ENCODE measurements around the gene LPAR3.

Gene LPAR3

DNA sequence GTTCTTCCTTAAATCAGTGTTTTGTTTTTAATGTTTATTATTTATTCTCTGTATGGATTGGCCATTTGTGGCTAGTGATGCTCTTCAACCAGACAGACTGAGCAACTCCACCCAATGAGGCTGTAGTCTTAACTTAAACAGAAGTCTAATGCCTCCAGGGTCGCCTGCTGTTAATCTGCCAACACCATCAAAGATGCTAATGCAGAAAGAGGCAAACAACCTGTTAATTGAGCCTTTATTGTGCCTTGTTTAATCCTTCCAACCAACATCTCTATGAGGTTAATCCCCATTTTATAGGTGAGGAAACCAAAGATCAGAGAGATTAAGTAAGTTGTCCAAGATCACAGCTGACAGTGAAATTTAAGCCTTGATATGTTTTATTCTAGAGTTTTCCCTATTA is 123.4 kb downstream of the LPAR3 start:
- Histone ChIP-seq H3K4me3 (ENCODE audit: low read length) (no peak overlapping the region), H3K4me2 (ENCODE audit: low read depth, low read length) (no peak overlapping the region), H3K9me3 (replicated peaks; ENCODE audit: insufficient read depth, low read length) (no peaks in the 10 kb centered on the region), H2AFZ (ENCODE audit: low read length) (no peak overlapping the region), H3K27ac (ENCODE audit: low read length) (no peak overlapping the region), H3K79me2 (ENCODE audit: low read length) (no peaks in the 10 kb centered on the region), H3K27me3 (replicated peaks; ENCODE audit: insufficient read depth, low read length) (no peaks in the 10 kb centered on the region), H3K9me2 (replicated peaks; ENCODE audit: insufficient read depth, low read length) (no peaks in the 10 kb centered on the region), H4K20me1 (ENCODE audit: insufficient read depth, low read length) (no peaks in the 10 kb centered on the region), H3F3A (ENCODE audit: insufficient read depth, low read length) (no peaks in the 10 kb centered on the region), H3K36me3 (replicated peaks; ENCODE audit: insufficient read depth, low read length) (no peaks in the 10 kb centered on the region), H3K9ac (ENCODE audit: low read length) (no peak overlapping the region), H3K4me1 (ENCODE audit: low read length) (no peaks in the 10 kb centered on the region)
- TF ChIP-seq EZH2phosphoT487 (IDR thresholded peaks at IDR 0.05; ENCODE audit: low read length) = no peak
- TF ChIP-seq, protein P1, sequence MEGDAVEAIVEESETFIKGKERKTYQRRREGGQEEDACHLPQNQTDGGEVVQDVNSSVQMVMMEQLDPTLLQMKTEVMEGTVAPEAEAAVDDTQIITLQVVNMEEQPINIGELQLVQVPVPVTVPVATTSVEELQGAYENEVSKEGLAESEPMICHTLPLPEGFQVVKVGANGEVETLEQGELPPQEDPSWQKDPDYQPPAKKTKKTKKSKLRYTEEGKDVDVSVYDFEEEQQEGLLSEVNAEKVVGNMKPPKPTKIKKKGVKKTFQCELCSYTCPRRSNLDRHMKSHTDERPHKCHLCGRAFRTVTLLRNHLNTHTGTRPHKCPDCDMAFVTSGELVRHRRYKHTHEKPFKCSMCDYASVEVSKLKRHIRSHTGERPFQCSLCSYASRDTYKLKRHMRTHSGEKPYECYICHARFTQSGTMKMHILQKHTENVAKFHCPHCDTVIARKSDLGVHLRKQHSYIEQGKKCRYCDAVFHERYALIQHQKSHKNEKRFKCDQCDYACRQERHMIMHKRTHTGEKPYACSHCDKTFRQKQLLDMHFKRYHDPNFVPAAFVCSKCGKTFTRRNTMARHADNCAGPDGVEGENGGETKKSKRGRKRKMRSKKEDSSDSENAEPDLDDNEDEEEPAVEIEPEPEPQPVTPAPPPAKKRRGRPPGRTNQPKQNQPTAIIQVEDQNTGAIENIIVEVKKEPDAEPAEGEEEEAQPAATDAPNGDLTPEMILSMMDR (IDR thresholded peaks at IDR 0.05; ENCODE audit: low read length) = no peak
- TF ChIP-seq EZH2 (optimal IDR thresholded peaks at IDR 0.05; ENCODE audit: low read depth, low read length) = no peak
- DNase-seq = no peak

DNA sequence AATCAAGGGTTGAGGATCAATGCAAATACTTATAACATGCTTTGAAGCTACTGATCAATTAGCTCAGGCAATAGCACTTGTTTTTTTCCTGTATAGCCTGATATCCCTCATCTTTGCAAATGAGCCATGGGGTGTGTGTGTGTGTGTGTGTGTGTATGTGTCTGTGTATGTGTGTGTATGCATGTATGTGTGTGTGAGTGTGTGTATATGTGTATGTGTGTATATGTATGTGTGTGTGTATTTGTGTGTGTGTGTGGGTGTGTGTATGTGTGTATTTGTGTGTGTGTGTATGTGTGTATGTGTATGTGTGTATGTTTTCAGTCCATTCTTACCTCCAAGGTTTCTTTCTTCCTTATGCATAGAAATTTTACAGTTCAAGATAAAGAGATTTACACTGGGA is 124.4 kb downstream of the LPAR3 start:
- Histone ChIP-seq H3K9me2 (replicated peaks; ENCODE audit: insufficient read depth, low read length) (no peaks in the 10 kb centered on the region), H3K27ac (ENCODE audit: low read length) (no peak overlapping the region), H4K20me1 (ENCODE audit: insufficient read depth, low read length) (no peaks in the 10 kb centered on the region), H2AFZ (ENCODE audit: low read length) (no peak overlapping the region), H3K9me3 (replicated peaks; ENCODE audit: insufficient read depth, low read length) (no peaks in the 10 kb centered on the region), H3F3A (ENCODE audit: insufficient read depth, low read length) (no peaks in the 10 kb centered on the region), H3K36me3 (replicated peaks; ENCODE audit: insufficient read depth, low read length) (no peaks in the 10 kb centered on the region), H3K4me3 (ENCODE audit: low read length) (no peak overlapping the region), H3K4me2 (ENCODE audit: low read depth, low read length) (no peak overlapping the region), H3K4me1 (ENCODE audit: low read length) (no peaks in the 10 kb centered on the region), H3K9ac (ENCODE audit: low read length) (no peak overlapping the region), H3K79me2 (ENCODE audit: low read length) (no peaks in the 10 kb centered on the region), H3K27me3 (replicated peaks; ENCODE audit: insufficient read depth, low read length) (no peaks in the 10 kb centered on the region)
- DNase-seq = no peak
- TF ChIP-seq EZH2phosphoT487 (IDR thresholded peaks at IDR 0.05; ENCODE audit: low read length) (no peak), EZH2 (optimal IDR thresholded peaks at IDR 0.05; ENCODE audit: low read depth, low read length) (no peak)
- TF ChIP-seq, protein P1 (IDR thresholded peaks at IDR 0.05; ENCODE audit: low read length) = no peak

DNA sequence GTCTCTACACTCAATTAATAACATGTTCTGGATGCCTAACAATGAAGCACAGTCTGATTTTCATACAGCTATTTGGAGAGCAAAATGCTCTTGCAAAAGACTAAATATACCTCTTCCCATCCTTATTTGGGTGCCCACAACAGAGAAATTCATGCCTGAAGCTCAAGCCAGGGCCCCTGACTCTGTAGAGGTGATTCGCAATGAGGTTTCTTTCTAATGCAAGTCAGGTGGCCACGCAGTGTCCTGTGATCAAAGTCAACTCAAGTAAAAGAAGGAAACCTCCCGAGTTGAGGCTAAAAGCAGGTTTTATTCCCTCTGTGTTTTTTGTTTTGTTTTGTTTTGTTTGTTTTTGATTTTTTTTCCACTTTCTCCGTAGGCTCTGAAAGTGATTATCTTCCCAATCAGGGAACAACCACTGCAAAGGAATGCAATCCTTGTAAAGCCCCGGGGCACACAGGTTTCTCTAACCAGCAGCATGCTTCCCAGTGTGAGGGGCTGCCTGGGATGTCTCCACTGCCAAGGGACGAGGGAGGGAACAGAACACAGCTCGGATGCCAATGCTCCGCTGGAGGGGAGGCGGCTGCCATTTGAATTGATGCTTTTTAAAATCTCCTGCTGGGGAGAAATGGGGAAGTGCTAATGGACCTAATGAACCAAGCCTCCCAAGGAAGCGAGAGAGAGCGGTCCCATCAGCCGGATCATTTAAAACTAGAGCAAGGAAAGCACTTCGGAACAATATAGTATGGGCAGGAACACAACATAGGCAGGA is 128.9 kb downstream of the LPAR3 start:
- H3K27ac ChIP-seq (ENCODE audit: low read length) = no peak overlapping the region
- no peak for DNase-seq
- H2AFZ ChIP-seq (ENCODE audit: low read length) = no peak overlapping the region
- no peak overlapping the region for H3K4me3 ChIP-seq (ENCODE audit: low read length)
- H3K79me2 ChIP-seq (ENCODE audit: low read length) = no peaks in the 10 kb centered on the region
- H3K4me1 ChIP-seq (ENCODE audit: low read length) = no peaks in the 10 kb centered on the region
- H3K27me3 ChIP-seq (replicated peaks; ENCODE audit: insufficient read depth, low read length) = no peaks in the 10 kb centered on the region
- H3K9me2 ChIP-seq (replicated peaks; ENCODE audit: insufficient read depth, low read length) = no peaks in the 10 kb centered on the region
- H4K20me1 ChIP-seq (ENCODE audit: insufficient read depth, low read length) = no peaks in the 10 kb centered on the region
- H3F3A ChIP-seq (ENCODE audit: insufficient read depth, low read length) = no peaks in the 10 kb centered on the region
- H3K4me2 ChIP-seq (ENCODE audit: low read depth, low read length) = no peak overlapping the region
- H3K9ac ChIP-seq (ENCODE audit: low read length) = no peak overlapping the region
- no peaks in the 10 kb centered on the region for H3K9me3 ChIP-seq (replicated peaks; ENCODE audit: insufficient read depth, low read length)
- no peaks in the 10 kb centered on the region for H3K36me3 ChIP-seq (replicated peaks; ENCODE audit: insufficient read depth, low read length)
- TF ChIP-seq, protein P1 (IDR thresholded peaks at IDR 0.05; ENCODE audit: low read length) = no peak
- TF ChIP-seq EZH2phosphoT487 (IDR thresholded peaks at IDR 0.05; ENCODE audit: low read length) (no peak), EZH2 (optimal IDR thresholded peaks at IDR 0.05; ENCODE audit: low read depth, low read length) (no peak)

Measured in MM.1S (cell line).